Measurements from ENCODE around the gene TRHDE. TPM values are rescaled to one million over a fixed set of nuclear protein-coding genes. Genes with fewer than 3 reads are reported as not detected.

Gene TRHDE
- total and polyA plus RNA-seq, 2 of the 13 experiments (the other 11 are each of a cell fraction or from before 2014, with no cell fraction given): not detected

GRCh38 chr12:72546106-72546505 lies 273.9 kb downstream of the TRHDE start:
- Histone ChIP-seq H2AFZ (ENCODE audit: low read length) (no peak overlapping the region), H3K27ac (ENCODE audit: extremely low read length, insufficient read depth, low read length) (no peak overlapping the region), H3K9ac (ENCODE audit: insufficient read depth, low read depth, low read length) (no peak overlapping the region), H3K9me3 (ENCODE audit: low read length) (no peaks in the 10 kb centered on the region), H3K79me2 (ENCODE audit: insufficient read depth, low read length) (no peaks in the 10 kb centered on the region), H3K4me2 (ENCODE audit: low read depth, low read length) (no peak overlapping the region), H3K4me1 (ENCODE audit: insufficient read depth, low read length) (no peaks in the 10 kb centered on the region), H3K27me3 (ENCODE audit: control insufficient read depth in 1 of 2, insufficient read depth in 2 of 2, low read length in 2 of 2) (no peaks in the 10 kb centered on the region), H3K4me3 (replicated peaks in 1 of 3; ENCODE audit: insufficient read depth in 1 of 3, low read depth in 2 of 3, low read length in 3 of 3) (no peak overlapping the region), H4K20me1 (ENCODE audit: insufficient read depth, low read length) (no peaks in the 10 kb centered on the region), H3K36me3 (replicated peaks in 1 of 2; ENCODE audit: control insufficient read depth in 1 of 2, insufficient read depth in 2 of 2, low read length in 2 of 2) (no peaks in the 10 kb centered on the region)
- WGBS (ENCODE audit: low lambda C conversion rate): 89% methylated on average over 1 of the region's 1 CpG
- ChIA-PET POLR2A (no interaction called here), CTCF (ENCODE audit: low intra/inter-chr PET ratio, low total read pairs) (no interaction called here)
- ATAC-seq (no peak), FAIRE-seq (no peak), DNase-seq (ENCODE audit: low spot score) (no peak)
- in situ Hi-C loops (cut with HindIII; ENCODE audit: extremely low pct_ligation_motif_present, low pct_unique_long_range_greater_than_20kb): no loop called here
- intact Hi-C loops (cut with micrococcal nuclease; ENCODE audit: unreplicated experiment): no loop called here
- no TSS peak for BruUV-seq (replicated peaks)
- TF ChIP-seq ZMYM2 (CRISPR knock-in tag; IDR thresholded peaks at IDR 0.05): no peak
- no peak for TF ChIP-seq TFE3 (CRISPR knock-in tag; IDR thresholded peaks at IDR 0.05)
- no peak for TF ChIP-seq ASH2L (IDR thresholded peaks at IDR 0.05; ENCODE audit: insufficient read length, low read depth, low read length)
- TF ChIP-seq KLF12 (CRISPR knock-in tag; IDR thresholded peaks at IDR 0.05; ENCODE audit: borderline replicate concordance): no peak
- TF ChIP-seq ZNF317 (CRISPR knock-in tag; IDR thresholded peaks at IDR 0.05): no peak
- no peak for TF ChIP-seq ZBTB37 (CRISPR knock-in tag; IDR thresholded peaks at IDR 0.05)
- no peak for TF ChIP-seq MEF2D (CRISPR knock-in tag; IDR thresholded peaks at IDR 0.05)
- no peak for TF ChIP-seq HINFP (CRISPR knock-in tag; IDR thresholded peaks at IDR 0.05; ENCODE audit: low read depth)
- no peak for TF ChIP-seq ZBTB46 (CRISPR knock-in tag; IDR thresholded peaks at IDR 0.05; ENCODE audit: borderline replicate concordance)
- TF ChIP-seq TERF1 (CRISPR knock-in tag; IDR thresholded peaks at IDR 0.05): no peak
- TF ChIP-seq TFDP1 (CRISPR knock-in tag; IDR thresholded peaks at IDR 0.05; ENCODE audit: borderline replicate concordance): no peak
- TF ChIP-seq ZNF382 (CRISPR knock-in tag; IDR thresholded peaks at IDR 0.05; ENCODE audit: borderline replicate concordance): no peak
- TF ChIP-seq MTF2 (CRISPR knock-in tag; IDR thresholded peaks at IDR 0.05; ENCODE audit: borderline replicate concordance): no peak
